Activated CD8-positive, alpha-beta T cell treated with anti-CD3 and anti-CD28 coated beads, Interleukin-2, amount 10 ng/mL, durations not matched to agents 7 days and 5 days (primary cell): ENCODE data around the gene NAALADL2. TPM values are rescaled to one million over a fixed set of nuclear protein-coding genes. Genes with fewer than 3 reads are reported as not detected.

Experiments used
- ATAC-seq: fragments of 150-1000 bp; cut with Tn5 transposase; one replicate; pipeline ENCODE4 v1.10.0; 2021; ENCODE audit warnings: moderate library complexity
- CTCF ChIA-PET: fragments of 350-600 bp; sonication (Branson Sonifier 250); formaldehyde crosslinking; loops from one replicate; lab custom pipeline; 2021; ENCODE audit warnings: antibody characterized with exemption; lab: Charles Lee
- POLR2A ChIA-PET: fragments of 350-600 bp; sonication (Branson Sonifier 250); formaldehyde crosslinking; loops from one replicate; lab custom pipeline; 2021; ENCODE audit warnings: antibody characterized with exemption; lab: Charles Lee
- DNase-seq: peaks from one replicate; pipeline ENCODE4 v3.0.0-alpha.2; 2020
- H3K27ac Mint-ChIP-seq: one replicate; pipeline ENCODE4 v1.8.0; 2021; ENCODE audit warnings: mild to moderate bottlenecking, mixed read lengths
- H3K27me3 Mint-ChIP-seq: one replicate; pipeline ENCODE4 v1.8.0; 2021; ENCODE audit warnings: low read depth, mixed read lengths
- H3K36me3 Mint-ChIP-seq: one replicate; pipeline ENCODE4 v1.8.0; 2021; ENCODE audit warnings: low read depth, mixed read lengths
- H3K4me1 Mint-ChIP-seq: one replicate; pipeline ENCODE4 v1.8.0; 2021; ENCODE audit warnings: low read depth, mixed read lengths
- H3K4me3 Mint-ChIP-seq: one replicate; pipeline ENCODE4 v1.8.0; 2021; ENCODE audit warnings: mild to moderate bottlenecking, mixed read lengths
- H3K9me3 Mint-ChIP-seq: one replicate; pipeline ENCODE4 v1.8.0; 2022; ENCODE audit warnings: mixed read lengths; ENCODE audit not compliant: insufficient read depth
- total RNA-seq, 2 experiments: library from RNA; stranded (reverse); gene quantifications; one replicate each; pipeline ENCODE4 v1.2.3, GENCODE V29; 2021

The NAALADL2 gene
- total RNA-seq, 2 experiments from 2014 or later: 0.39 to 0.47 TPM

DNA sequence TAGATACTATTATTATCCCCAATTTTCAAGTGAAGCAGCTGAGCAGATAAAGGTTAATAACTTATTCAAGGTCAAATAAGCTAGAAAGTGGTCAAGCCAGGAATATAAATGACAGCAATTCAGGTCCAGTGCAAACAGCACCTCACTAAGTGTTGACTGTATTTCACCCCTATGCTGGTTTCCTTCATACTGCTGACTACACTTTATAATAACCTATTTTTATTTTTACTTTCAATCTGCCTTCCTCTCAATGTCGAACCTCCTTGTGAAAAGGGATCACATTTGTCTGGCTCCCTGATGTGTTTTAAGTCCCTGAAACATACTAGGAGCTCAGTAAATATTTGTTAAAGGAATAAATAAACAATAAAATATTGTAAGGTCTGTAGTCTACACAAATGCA lies 146.1 kb downstream of the NAALADL2 start:
- Mint-ChIP-seq H3K4me3 (no peak overlapping the region), H3K4me1 (no peaks in the 10 kb centered on the region), H3K27me3 (no peaks in the 10 kb centered on the region), H3K9me3 (peaks cover 5% of the 10 kb centered on the region), H3K27ac (no peak overlapping the region), H3K36me3 (no peaks in the 10 kb centered on the region)
- ATAC-seq (no peak), DNase-seq (no peak)
- ChIA-PET CTCF (no interaction called here), POLR2A (no interaction called here)

DNA sequence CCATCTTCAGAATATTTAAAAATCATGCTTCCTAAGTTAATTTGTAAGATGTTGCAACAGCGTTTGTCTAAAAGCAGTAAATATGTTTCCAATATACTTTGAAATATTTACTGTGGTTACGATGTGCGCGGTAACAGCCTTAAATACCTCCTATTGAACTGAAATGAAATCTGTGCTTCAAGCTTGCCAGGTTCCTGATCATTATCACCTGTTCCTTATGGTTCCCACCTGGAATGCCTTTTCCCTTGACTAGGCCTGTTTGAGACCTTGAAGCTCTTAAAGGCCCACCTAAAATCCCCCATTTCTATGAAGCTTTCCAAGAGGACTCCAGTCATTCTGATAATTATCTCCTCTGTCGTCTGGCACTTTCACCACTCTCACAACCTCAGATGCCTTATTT lies 146.7 kb downstream of the NAALADL2 start:
- no peak for ATAC-seq
- POLR2A ChIA-PET: no interaction called here

DNA sequence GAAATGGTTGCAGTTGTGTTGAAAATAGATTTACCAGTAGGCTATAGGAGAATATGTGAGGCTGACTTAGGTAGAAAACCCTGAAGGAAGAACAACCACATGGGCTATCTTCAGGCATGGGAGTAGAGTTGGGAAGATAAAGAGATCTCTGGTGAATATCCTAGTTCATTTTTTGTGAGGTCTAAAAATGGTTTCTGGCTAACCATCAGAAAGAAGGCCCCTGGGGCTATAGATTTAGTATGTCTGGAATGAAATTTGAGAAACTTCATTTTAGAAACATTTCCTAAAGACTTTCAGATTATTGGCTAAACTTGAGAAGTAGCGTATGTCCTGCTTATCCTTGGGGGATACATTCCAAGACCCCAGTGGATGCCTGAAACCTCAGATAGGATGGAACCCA lies 148.2 kb downstream of the NAALADL2 start:
- Mint-ChIP-seq H3K27ac (no peak overlapping the region), H3K9me3 (no peaks in the 10 kb centered on the region), H3K36me3 (no peaks in the 10 kb centered on the region), H3K4me3 (no peak overlapping the region), H3K4me1 (no peaks in the 10 kb centered on the region), H3K27me3 (no peaks in the 10 kb centered on the region)
- ChIA-PET CTCF (no interaction called here), POLR2A (no interaction called here)
- DNase-seq: no peak
- no peak for ATAC-seq

More for the DNA sequence above, 146.7 kb downstream of the NAALADL2 start:
- no peak overlapping the region for H3K27ac Mint-ChIP-seq
- H3K4me3 Mint-ChIP-seq: no peak overlapping the region
- H3K36me3 Mint-ChIP-seq: no peaks in the 10 kb centered on the region
- H3K9me3 Mint-ChIP-seq: peaks cover 3% of the 10 kb centered on the region
- H3K4me1 Mint-ChIP-seq: no peaks in the 10 kb centered on the region
- CTCF ChIA-PET: no interaction called here
- no peaks in the 10 kb centered on the region for H3K27me3 Mint-ChIP-seq
- DNase-seq: no peak

DNA sequence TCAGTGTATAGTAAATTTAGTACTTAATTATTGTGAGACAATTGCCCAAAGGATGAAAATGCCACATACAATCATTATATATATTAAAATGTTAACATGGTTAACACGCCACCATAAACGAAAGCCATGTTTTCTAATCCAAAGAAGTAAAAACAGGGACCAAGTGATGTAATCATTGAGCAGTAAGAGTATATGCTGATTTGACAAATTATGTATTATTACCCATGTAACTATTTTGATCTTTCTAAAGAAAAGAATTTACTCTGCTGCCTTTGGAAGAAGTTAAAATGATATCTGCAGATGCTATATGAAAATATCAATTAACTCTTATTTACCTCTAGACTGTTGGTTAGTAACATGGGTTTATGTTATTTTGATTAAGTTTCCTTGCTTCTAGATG lies 150.2 kb downstream of the NAALADL2 start:
- no peaks in the 10 kb centered on the region for H3K9me3 Mint-ChIP-seq
- no peaks in the 10 kb centered on the region for H3K4me1 Mint-ChIP-seq
- CTCF ChIA-PET: no interaction called here
- no peak overlapping the region for H3K4me3 Mint-ChIP-seq
- POLR2A ChIA-PET: no interaction called here
- no peak overlapping the region for H3K27ac Mint-ChIP-seq
- no peaks in the 10 kb centered on the region for H3K27me3 Mint-ChIP-seq
- ATAC-seq (no peak), DNase-seq (no peak)
- no peaks in the 10 kb centered on the region for H3K36me3 Mint-ChIP-seq

DNA sequence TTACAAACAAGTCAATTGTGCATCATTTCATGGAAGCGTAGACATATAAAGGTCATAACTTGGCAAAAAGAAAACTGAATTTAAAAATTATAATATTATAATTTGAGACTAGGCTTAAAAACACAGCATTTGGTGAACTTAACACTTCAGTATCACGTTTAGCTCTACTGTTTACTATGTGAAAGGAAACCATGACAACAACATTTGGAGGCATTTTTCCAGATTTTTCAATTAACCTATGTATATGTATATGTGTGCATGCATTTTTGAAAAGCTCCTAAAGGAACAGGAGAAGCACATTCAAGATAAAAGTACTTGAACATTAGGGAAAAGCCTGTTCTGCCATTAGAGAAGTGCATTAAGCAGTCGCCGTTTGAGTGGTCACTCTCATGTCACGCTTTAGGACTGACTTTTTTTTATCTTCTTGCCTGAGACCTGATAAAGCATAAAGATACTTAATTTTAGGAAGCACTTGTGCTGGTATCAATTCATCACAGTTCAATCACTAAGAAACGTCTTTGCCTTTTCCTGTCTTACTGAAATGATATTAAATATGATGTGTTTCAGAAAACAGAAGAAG lies 156.0 kb downstream of the NAALADL2 start:
- ATAC-seq (no peak), DNase-seq (no peak)
- ChIA-PET CTCF (no interaction called here), POLR2A (no interaction called here)
- Mint-ChIP-seq H3K27me3 (no peaks in the 10 kb centered on the region), H3K27ac (no peak overlapping the region), H3K9me3 (no peaks in the 10 kb centered on the region), H3K4me3 (no peak overlapping the region), H3K4me1 (no peaks in the 10 kb centered on the region), H3K36me3 (no peaks in the 10 kb centered on the region)

DNA sequence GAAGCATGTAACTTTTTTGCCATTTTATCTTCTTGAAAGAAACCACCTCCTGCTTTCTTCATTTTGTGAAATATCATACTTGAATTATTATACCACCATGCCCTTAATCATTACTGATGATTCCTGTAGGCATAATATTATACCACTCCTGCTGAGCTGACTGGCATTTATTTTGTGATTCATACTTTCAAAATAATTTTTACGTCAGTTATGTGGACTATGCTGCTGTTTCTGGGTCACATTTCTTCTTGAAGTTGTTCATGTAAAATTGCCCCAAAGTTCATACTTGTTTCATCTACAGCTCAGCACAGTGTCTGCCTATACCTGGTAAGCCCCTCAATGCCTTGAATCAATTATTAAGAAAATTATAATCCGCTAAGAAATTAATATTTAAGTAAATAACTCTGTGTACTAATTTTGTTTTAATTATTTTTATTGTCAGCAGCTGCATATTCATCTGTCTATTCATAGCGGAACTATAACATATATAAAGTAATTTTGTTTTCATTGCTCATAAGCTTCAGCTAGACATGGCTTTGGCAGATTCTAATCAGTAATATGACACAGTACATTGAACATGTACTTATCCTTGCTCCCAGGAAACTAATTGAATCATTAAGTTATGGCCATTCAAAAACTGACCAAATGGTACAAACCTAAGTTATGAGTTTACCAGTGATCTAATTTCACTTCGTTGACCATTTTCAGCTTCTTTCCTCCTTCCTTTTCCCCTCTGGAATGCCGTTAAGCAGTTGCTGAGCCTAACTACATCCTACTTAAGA lies 160.0 kb downstream of the NAALADL2 start:
- H3K36me3 Mint-ChIP-seq: no peaks in the 10 kb centered on the region
- POLR2A ChIA-PET: no interaction called here
- CTCF ChIA-PET: no interaction called here
- ATAC-seq: no peak
- no peaks in the 10 kb centered on the region for H3K4me1 Mint-ChIP-seq
- H3K27ac Mint-ChIP-seq: no peak overlapping the region
- no peak overlapping the region for H3K4me3 Mint-ChIP-seq
- H3K9me3 Mint-ChIP-seq: no peaks in the 10 kb centered on the region
- DNase-seq: no peak
- no peaks in the 10 kb centered on the region for H3K27me3 Mint-ChIP-seq

DNA sequence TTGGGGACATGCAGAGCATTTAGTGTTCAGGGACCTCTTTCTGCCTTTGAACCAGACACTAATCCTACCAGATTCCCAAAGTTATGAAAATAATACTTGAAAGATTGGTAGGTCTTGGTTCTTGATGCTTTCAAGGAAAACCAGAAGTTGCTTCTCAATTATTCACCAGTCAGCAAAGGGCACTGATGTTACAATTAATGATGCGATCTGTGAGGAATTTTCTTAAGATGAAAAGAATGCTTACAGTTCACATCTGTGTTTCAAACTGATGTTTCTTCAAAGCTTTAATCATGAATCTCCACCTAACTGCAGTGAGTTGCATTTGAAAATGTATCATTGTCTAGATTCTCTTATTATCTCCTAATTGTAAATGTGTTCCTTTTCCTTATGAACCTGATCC lies 161.0 kb downstream of the NAALADL2 start:
- no peak overlapping the region for H3K4me3 Mint-ChIP-seq
- H3K36me3 Mint-ChIP-seq: no peaks in the 10 kb centered on the region
- H3K9me3 Mint-ChIP-seq: no peaks in the 10 kb centered on the region
- ChIA-PET POLR2A (no interaction called here), CTCF (no interaction called here)
- DNase-seq (no peak), ATAC-seq (no peak)
- H3K27me3 Mint-ChIP-seq: no peaks in the 10 kb centered on the region
- no peaks in the 10 kb centered on the region for H3K4me1 Mint-ChIP-seq
- no peak overlapping the region for H3K27ac Mint-ChIP-seq

DNA sequence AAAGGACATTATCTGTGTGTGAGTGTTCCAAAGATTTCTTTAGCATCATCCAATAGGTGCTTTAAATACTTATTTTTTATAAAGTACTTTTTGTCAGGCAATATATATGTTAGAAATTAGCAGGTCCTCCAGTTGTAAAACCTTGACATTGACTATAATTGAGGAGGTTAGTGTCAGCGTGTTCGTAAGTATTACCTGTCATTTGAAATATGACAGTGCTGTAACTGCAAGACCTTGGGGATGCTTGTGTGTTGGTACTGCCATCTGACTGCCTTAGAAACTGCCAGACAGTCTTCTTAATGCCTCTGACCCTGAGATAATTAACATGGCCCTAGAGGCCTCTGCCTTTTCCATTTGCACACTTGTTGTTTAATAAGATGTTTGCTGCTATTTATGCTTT lies 170.7 kb downstream of the NAALADL2 start:
- Mint-ChIP-seq H3K4me3 (no peak overlapping the region), H3K27me3 (no peaks in the 10 kb centered on the region), H3K9me3 (peaks cover 4% of the 10 kb centered on the region), H3K27ac (no peak overlapping the region), H3K36me3 (no peaks in the 10 kb centered on the region), H3K4me1 (no peaks in the 10 kb centered on the region)
- ChIA-PET CTCF (no interaction called here), POLR2A (no interaction called here)
- ATAC-seq (no peak), DNase-seq (no peak)

DNA sequence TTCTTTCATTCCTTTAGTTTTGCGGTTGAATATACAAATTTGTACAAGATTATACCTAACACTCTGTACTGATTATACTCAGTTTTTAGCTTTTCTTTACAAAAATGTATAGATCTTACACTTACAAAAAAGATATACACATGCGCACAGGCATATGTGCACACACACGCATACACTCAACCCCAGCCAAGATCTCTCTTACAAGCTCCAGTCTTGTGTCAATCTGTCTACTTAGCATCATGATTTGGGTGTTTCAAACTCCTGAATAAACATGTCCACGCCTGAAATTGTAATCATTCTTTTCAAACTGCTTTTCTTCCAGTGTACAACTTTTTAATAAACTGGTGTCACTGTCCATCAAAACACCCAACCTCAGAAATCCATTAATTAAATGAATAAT lies 180.7 kb downstream of the NAALADL2 start:
- Mint-ChIP-seq H3K27me3 (no peaks in the 10 kb centered on the region), H3K4me1 (no peaks in the 10 kb centered on the region), H3K36me3 (no peaks in the 10 kb centered on the region), H3K27ac (no peak overlapping the region), H3K9me3 (peaks cover 13% of the 10 kb centered on the region), H3K4me3 (no peak overlapping the region)
- CTCF ChIA-PET: no interaction called here
- DNase-seq (no peak), ATAC-seq (no peak)
- POLR2A ChIA-PET: no interaction called here

DNA sequence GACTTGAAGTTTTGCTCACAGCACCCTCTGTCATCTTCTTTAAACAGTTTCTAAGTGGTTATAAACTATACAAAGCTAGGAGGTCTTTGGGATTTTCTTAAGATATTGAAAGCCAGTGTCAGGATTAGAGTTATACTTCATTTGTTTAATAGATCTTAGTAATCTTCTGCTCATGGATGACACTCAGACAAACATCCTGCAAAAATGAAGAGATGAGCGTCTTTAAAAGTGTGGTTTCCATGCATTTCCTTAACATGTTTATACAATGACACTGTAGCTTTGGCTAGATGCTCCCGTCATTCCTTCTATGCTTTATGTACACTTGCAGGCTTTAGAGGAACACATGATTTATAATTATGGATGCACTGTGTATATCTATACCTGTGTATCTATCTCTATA lies 182.2 kb downstream of the NAALADL2 start:
- Mint-ChIP-seq H3K9me3 (peaks cover 16% of the 10 kb centered on the region), H3K27ac (no peak overlapping the region), H3K36me3 (no peaks in the 10 kb centered on the region), H3K4me3 (no peak overlapping the region), H3K27me3 (no peaks in the 10 kb centered on the region), H3K4me1 (no peaks in the 10 kb centered on the region)
- ATAC-seq (no peak), DNase-seq (no peak)
- POLR2A ChIA-PET: no interaction called here
- CTCF ChIA-PET: no interaction called here

DNA sequence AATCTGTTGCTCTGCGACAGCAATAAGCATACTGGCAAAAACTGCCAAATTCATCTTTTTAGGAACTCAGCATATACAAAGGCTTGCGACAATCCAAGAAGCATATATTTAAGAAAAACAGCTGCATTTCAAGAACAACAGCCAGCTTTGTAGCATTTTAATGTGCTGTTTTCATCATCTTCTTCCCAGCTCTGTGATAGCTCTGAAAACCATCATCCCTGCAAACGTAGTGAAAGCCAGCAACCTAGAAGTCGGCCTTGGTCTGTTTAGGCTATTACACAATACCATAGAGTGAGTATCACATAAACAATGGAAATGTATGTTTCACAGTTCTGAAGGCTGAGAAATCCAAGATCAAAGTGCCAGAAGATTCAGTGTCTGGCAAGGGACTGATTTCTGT lies 187.5 kb downstream of the NAALADL2 start:
- CTCF ChIA-PET: no interaction called here
- Mint-ChIP-seq H3K9me3 (peaks cover 19% of the 10 kb centered on the region), H3K4me3 (no peak overlapping the region), H3K36me3 (no peaks in the 10 kb centered on the region), H3K4me1 (no peaks in the 10 kb centered on the region), H3K27ac (no peak overlapping the region), H3K27me3 (no peaks in the 10 kb centered on the region)
- ATAC-seq (no peak), DNase-seq (no peak)
- POLR2A ChIA-PET: no interaction called here

DNA sequence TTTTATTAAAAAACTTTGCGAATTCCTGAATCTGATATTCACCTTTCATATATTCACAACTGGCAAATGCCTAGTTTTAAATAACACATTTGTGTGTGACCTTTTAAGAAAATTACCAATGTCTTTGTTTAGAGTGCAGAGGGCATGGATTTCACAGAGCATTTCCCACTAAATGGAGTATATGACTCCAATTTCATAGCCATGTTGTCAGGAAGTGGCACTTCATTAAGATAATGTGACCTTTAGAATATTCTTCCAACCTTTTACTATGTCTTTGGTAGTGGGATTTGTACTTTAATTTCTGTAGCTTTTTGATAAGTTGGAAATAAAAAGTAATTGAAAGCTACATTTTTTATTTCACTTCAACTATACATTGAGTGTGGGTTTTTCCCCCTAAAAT lies 188.7 kb downstream of the NAALADL2 start:
- H3K4me1 Mint-ChIP-seq: no peaks in the 10 kb centered on the region
- no peak for ATAC-seq
- no peak overlapping the region for H3K4me3 Mint-ChIP-seq
- POLR2A ChIA-PET: no interaction called here
- CTCF ChIA-PET: no interaction called here
- DNase-seq: no peak
- H3K27ac Mint-ChIP-seq: no peak overlapping the region
- H3K27me3 Mint-ChIP-seq: no peaks in the 10 kb centered on the region
- no peaks in the 10 kb centered on the region for H3K36me3 Mint-ChIP-seq
- H3K9me3 Mint-ChIP-seq: peaks cover 19% of the 10 kb centered on the region

DNA sequence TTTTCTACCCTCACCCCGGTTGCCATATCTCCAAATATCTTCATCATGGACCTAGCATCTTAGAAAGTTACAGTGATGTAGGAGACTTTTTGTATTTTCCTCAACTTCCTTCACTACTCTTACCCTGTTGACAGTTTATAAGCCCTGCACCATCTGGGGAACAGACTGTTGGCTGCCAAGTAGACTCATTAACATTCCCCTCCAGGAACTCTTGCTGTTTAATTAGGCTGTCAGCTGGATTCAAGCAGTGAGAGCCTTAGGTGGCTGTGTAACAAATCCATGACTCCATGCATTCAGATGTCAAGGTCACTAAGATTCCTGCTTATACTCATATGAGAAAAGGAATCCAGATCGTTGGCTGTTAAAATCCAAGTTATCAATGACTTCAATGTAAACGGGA lies 198.3 kb downstream of the NAALADL2 start:
- CTCF ChIA-PET: no interaction called here
- no peaks in the 10 kb centered on the region for H3K36me3 Mint-ChIP-seq

More for the DNA sequence above, 198.3 kb downstream of the NAALADL2 start:
- Mint-ChIP-seq H3K4me1 (no peaks in the 10 kb centered on the region), H3K27ac (no peak overlapping the region), H3K4me3 (no peak overlapping the region), H3K27me3 (no peaks in the 10 kb centered on the region), H3K9me3 (peaks cover 14% of the 10 kb centered on the region)
- POLR2A ChIA-PET: no interaction called here
- ATAC-seq: no peak
- no peak for DNase-seq
